HG02870 (cell line): ENCODE results near the gene ZNF628.

Experiments
- ATAC-seq: cut with Tn5 transposase; IDR thresholded peaks from one replicate; pipeline ENCODE4 v1.9.1; 2021; ENCODE audit warnings: mild to moderate bottlenecking, moderate library complexity; ENCODE audit not compliant: unreplicated experiment

The ZNF628 gene

GRCh38 chr19:55464662-55465054, 11.8 kb upstream of the ZNF628 start, which contains the start of gene C19orf85:
Gene C19orf85, minus strand, starts transcription at chr19:55464751. Its CDS starts 197 bp downstream, at chr19:55464554.
- ATAC-seq, result no peak

GRCh38 chr19:55465460-55466240, 10.8 kb upstream of the ZNF628 start:
- ATAC-seq, result no peak

- no peak for ATAC-seq
These were observed 10.2 kb upstream of the ZNF628 start for GRCh38 chr19:55466241-55466614.

GRCh38 chr19:55467236-55468053, 9.0 kb upstream of the ZNF628 start:
- no peak for ATAC-seq

GRCh38 chr19:55468054-55468393, 8.4 kb upstream of the ZNF628 start:
- no peak for ATAC-seq

GRCh38 chr19:55471266-55471665, 5.2 kb upstream of the ZNF628 start:
- ATAC-seq, result no peak

GRCh38 chr19:55472463-55472862, 4.0 kb upstream of the ZNF628 start:
- ATAC-seq, result no peak

- ATAC-seq, result no peak
These were observed 3.0 kb upstream of the ZNF628 start for GRCh38 chr19:55473225-55474012.

- ATAC-seq, result no peak
These were observed 1.9 kb upstream of the ZNF628 start for GRCh38 chr19:55474269-55475265.

- no peak for ATAC-seq
These were observed 1.5 kb downstream of the ZNF628 start for GRCh38 chr19:55477905-55478304.

- ATAC-seq, result no peak
These were observed 1.9 kb downstream of the ZNF628 start for GRCh38 chr19:55478364-55478763.

GRCh38 chr19:55479045-55479444, 2.6 kb downstream of the ZNF628 start:
- ATAC-seq, result no peak

- no peak for ATAC-seq
These were observed 3.2 kb downstream of the ZNF628 start for GRCh38 chr19:55479451-55480230.

- no peak for ATAC-seq
These were observed 4.9 kb downstream of the ZNF628 start for GRCh38 chr19:55481148-55481793.

- ATAC-seq, result no peak
These were observed 5.4 kb downstream of the ZNF628 start for GRCh38 chr19:55481794-55482155.

GRCh38 chr19:55482156-55482961, 5.9 kb downstream of the ZNF628 start:
- no peak for ATAC-seq

- no peak for ATAC-seq
These were observed 6.7 kb downstream of the ZNF628 start for GRCh38 chr19:55482967-55483705.
